ENCODE data around the gene AUTS2. TPM values are rescaled to one million over a fixed set of nuclear protein-coding genes. Genes with fewer than 3 reads are reported as not detected.

The AUTS2 gene
- total RNA-seq, 1 experiment from 2014 or later = 256 TPM

DNA sequence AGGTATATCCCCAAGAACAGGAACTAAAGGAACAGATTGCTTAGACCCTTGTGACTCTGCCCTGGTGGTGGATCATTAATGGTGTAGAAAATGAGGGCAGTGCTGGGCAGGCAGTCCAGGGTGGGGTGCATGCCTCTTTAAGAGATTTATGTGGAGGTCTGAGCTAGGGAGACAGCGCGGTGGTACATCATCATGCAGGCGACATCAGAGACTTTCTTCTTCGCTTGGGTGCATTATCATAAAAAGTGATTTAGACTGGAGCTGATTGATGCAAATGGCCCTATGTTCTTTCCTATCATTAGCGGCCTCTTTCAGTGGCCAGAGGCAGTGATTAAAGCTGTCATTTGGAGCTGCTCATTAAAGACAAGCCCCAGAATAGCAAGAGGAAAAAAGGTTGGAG lies 1014.5 kb downstream of the AUTS2 start:
- TF ChIP-seq, protein P1, sequence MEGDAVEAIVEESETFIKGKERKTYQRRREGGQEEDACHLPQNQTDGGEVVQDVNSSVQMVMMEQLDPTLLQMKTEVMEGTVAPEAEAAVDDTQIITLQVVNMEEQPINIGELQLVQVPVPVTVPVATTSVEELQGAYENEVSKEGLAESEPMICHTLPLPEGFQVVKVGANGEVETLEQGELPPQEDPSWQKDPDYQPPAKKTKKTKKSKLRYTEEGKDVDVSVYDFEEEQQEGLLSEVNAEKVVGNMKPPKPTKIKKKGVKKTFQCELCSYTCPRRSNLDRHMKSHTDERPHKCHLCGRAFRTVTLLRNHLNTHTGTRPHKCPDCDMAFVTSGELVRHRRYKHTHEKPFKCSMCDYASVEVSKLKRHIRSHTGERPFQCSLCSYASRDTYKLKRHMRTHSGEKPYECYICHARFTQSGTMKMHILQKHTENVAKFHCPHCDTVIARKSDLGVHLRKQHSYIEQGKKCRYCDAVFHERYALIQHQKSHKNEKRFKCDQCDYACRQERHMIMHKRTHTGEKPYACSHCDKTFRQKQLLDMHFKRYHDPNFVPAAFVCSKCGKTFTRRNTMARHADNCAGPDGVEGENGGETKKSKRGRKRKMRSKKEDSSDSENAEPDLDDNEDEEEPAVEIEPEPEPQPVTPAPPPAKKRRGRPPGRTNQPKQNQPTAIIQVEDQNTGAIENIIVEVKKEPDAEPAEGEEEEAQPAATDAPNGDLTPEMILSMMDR (conservative IDR thresholded peaks at IDR 0.05) = no peak
- H3K79me2 ChIP-seq (ENCODE audit: insufficient read depth, low read length) = no peaks in the 10 kb centered on the region
- no peak for DNase-seq
- Mint-ChIP-seq H3K4me3 (no peak overlapping the region), H3K27ac (no peak overlapping the region), H3K9me3 (peaks cover 0 to 5% of the 10 kb centered on the region in 2 experiments; a peak in 1 of 5 replicates), H3K36me3 (ENCODE audit: insufficient read depth in 1 of 3, low read depth in 3 of 3) (peaks cover 0 to 8% (median 2%) of the 10 kb centered on the region in 3 experiments; a peak in 2 of 7 replicates), H3K4me1 (peaks cover 27 to 39% of the 10 kb centered on the region in 2 experiments), H3K27me3 (ENCODE audit: low read depth) (peaks cover 24% of the 10 kb centered on the region)
- H2BK120ac ChIP-seq (ENCODE audit: low read depth, low read length, poor library complexity, severe bottlenecking) = no peak overlapping the region
- H3K27me3 ChIP-seq (ENCODE audit: insufficient read depth, low read length) = no peaks in the 10 kb centered on the region
- H3K4me2 ChIP-seq (ENCODE audit: insufficient read depth, insufficient read length, low read length) = no peak overlapping the region
- no peak overlapping the region for H2BK12ac ChIP-seq (ENCODE audit: insufficient read length, low read depth, low read length)
- no peak overlapping the region for H2AFZ ChIP-seq (ENCODE audit: low read length)
- no peak overlapping the region for H2BK20ac ChIP-seq (ENCODE audit: low read depth, low read length, poor library complexity, severe bottlenecking)
- H3K9ac ChIP-seq (ENCODE audit: extremely low read depth, insufficient read length, low read length) = no peak overlapping the region
- no peak overlapping the region for H4K8ac ChIP-seq (replicated peaks; ENCODE audit: insufficient read length, low read depth, low read length)
- H3T11ph ChIP-seq (ENCODE audit: low read length) = no peak overlapping the region
- H2BK5ac ChIP-seq (ENCODE audit: insufficient read length, low read length) = no peak overlapping the region
- H3K4me1 ChIP-seq (ENCODE audit: insufficient read depth, low read length) = no peaks in the 10 kb centered on the region; the same call in 1 of the 2 replicates
- no peak overlapping the region for H3K4ac ChIP-seq (ENCODE audit: low read depth, low read length)
- H3K14ac ChIP-seq (ENCODE audit: insufficient read depth, low read length) = no peak overlapping the region
- H4K91ac ChIP-seq (ENCODE audit: insufficient read length, low read depth, low read length) = no peak overlapping the region
- no peak overlapping the region for H2AK5ac ChIP-seq (ENCODE audit: insufficient read length, low read length)
- no peaks in the 10 kb centered on the region for H3K23me2 ChIP-seq (ENCODE audit: insufficient read length, low read depth, low read length, poor library complexity, severe bottlenecking)
- no peak overlapping the region for H4K5ac ChIP-seq (ENCODE audit: insufficient read length, low read depth, low read length)
- no peaks in the 10 kb centered on the region for H3K79me1 ChIP-seq (ENCODE audit: insufficient read depth, low read depth, low read length, poor library complexity, severe bottlenecking)
- H3K9me3 ChIP-seq (ENCODE audit: control insufficient read depth, low read depth, low read length) = no peaks in the 10 kb centered on the region
- H3K27ac ChIP-seq (ENCODE audit: insufficient read length, low read depth, low read length) = no peak overlapping the region
- no peaks in the 10 kb centered on the region for H4K20me1 ChIP-seq (ENCODE audit: control insufficient read depth, insufficient read depth, insufficient read length)
- WGBS (ENCODE audit: extremely low coverage, insufficient read length, low lambda C conversion rate) = no CpG with 5 or more reads among the region's 5 CpGs
- H2BK15ac ChIP-seq (ENCODE audit: low read depth, low read length) = no peak overlapping the region
- H3K23ac ChIP-seq (ENCODE audit: insufficient read length, low read depth, low read length) = no peak overlapping the region
- H3K56ac ChIP-seq (ENCODE audit: insufficient read length, low read depth, low read length) = no peak overlapping the region
- no peak overlapping the region for H3K18ac ChIP-seq (ENCODE audit: insufficient read length, low read depth, low read length)

All from H9 (cell line).